NCI-H510A (cell line): ENCODE results near the gene GRIFIN.

ENCODE experiments used
- DNase-seq: peaks from one replicate; lab custom pipeline; 2025; lab: John Stamatoyannopoulos, UW

GRIFIN gene

GRCh38 chr7:2512713-2513112, 36.5 kb upstream of the GRIFIN start:
- no peak for DNase-seq

- peak; percentile 65 for DNase-seq
These were observed 36.0 kb upstream of the GRIFIN start for GRCh38 chr7:2512179-2512661.

GRCh38 chr7:2511769-2512168, 35.6 kb upstream of the GRIFIN start:
- no peak for DNase-seq

- DNase-seq, result peak; percentile 90
These were observed 34.9 kb upstream of the GRIFIN start for GRCh38 chr7:2510909-2511768.

GRCh38 chr7:2510130-2510776, 34.1 kb upstream of the GRIFIN start:
- DNase-seq, result no peak

GRCh38 chr7:2509298-2509906, 33.2 kb upstream of the GRIFIN start:
- DNase-seq, result no peak

- peak; percentile 95 for DNase-seq
These were observed 32.4 kb upstream of the GRIFIN start for GRCh38 chr7:2508327-2509215.

- no peak for DNase-seq
These were observed 31.7 kb upstream of the GRIFIN start for GRCh38 chr7:2507917-2508306.

GRCh38 chr7:2507208-2507916, 31.2 kb upstream of the GRIFIN start:
- DNase-seq, result no peak

GRCh38 chr7:2505401-2505800, 29.2 kb upstream of the GRIFIN start:
- DNase-seq, result no peak

- no peak for DNase-seq
These were observed 28.7 kb upstream of the GRIFIN start for GRCh38 chr7:2504889-2505375.

- no peak for DNase-seq
These were observed 28.1 kb upstream of the GRIFIN start for GRCh38 chr7:2504128-2504888.

GRCh38 chr7:2503056-2503941, 27.1 kb upstream of the GRIFIN start:
- DNase-seq, result no peak

- no peak for DNase-seq
These were observed 26.4 kb upstream of the GRIFIN start for GRCh38 chr7:2502647-2502966.

GRCh38 chr7:2501947-2502646, 25.9 kb upstream of the GRIFIN start:
- no peak for DNase-seq

- no peak for DNase-seq
These were observed 24.5 kb upstream of the GRIFIN start for GRCh38 chr7:2500701-2501100.

GRCh38 chr7:2499719-2500430, 23.7 kb upstream of the GRIFIN start:
- DNase-seq, result no peak

GRCh38 chr7:2499181-2499580, 23.0 kb upstream of the GRIFIN start:
- DNase-seq, result no peak
